A549 (cell line): ENCODE data around the gene PPP1R9B. TPM values are rescaled to one million over a fixed set of nuclear protein-coding genes. Genes with fewer than 3 reads are reported as not detected.

Experiments
- ATAC-seq, 2 experiments: fragments of 200-7000 bp in 1 of 2; fragments of >200 bp in 1 of 2; cut with Nextera tagmentation in 1 of 2; cut with Tn5 transposase in 1 of 2; 3 replicates each; pipeline versions ENCODE4 v1.8.0 to v1.9.1; 2018 to 2020; ENCODE audit warnings: mild to moderate bottlenecking in 1 of 2, moderate library complexity in 1 of 2
- CTCF ChIA-PET: fragments of 300-600 bp; sonication (Branson Sonifier 250); formaldehyde crosslinking; extraction: SDS; loops from one replicate; lab custom pipeline; 2021; ENCODE audit warnings: antibody characterized with exemption, inconsistent platforms; lab: Yijun Ruan, JAX
- POLR2A ChIA-PET: fragments of 350-600 bp; formaldehyde crosslinking; extraction: SDS; loops from one replicate; lab custom pipeline; 2021; ENCODE audit warnings: antibody characterized with exemption, inconsistent platforms; lab: Yijun Ruan, JAX
- DNase-seq, 2 experiments: peaks; one replicate each; pipeline versions ENCODE4 v3.0.0 to v3.0.0-alpha.2; 2011 to 2016; ENCODE audit warnings: low read depth in 1 of 2, low spot score in 1 of 2
- FAIRE-seq: peaks from 2 replicates; lab custom pipeline; 2011; peaks lifted over from hg19 to GRCh38; lab: Jason Lieb, UNC
- H3K27ac ChIP-seq, 2 experiments: fragments of >200 bp; sonication (Bioruptor Twin); formaldehyde crosslinking; 3 replicates each; pipeline ENCODE4 v1.5.1; 2016 to 2017
- H3K4me1 ChIP-seq: fragments of >200 bp; sonication (Bioruptor Twin); formaldehyde crosslinking; 3 replicates; pipeline ENCODE4 v1.6.1; 2016
- H3K4me2 ChIP-seq: fragments of >200 bp; sonication (Bioruptor Twin); formaldehyde crosslinking; 3 replicates; pipeline ENCODE4 v1.6.1; 2016
- H3K4me3 ChIP-seq: fragments of >200 bp; sonication (Bioruptor Twin); formaldehyde crosslinking; 3 replicates; pipeline ENCODE4 v1.5.1; 2016
- H3K9me3 ChIP-seq: fragments of >200 bp; sonication (Bioruptor Twin); formaldehyde crosslinking; 3 replicates; pipeline ENCODE4 v1.6.1; 2016
- FOSL2 ChIP-seq, 2 experiments: fragments of 450-650 bp in 1 of 2; fragments of >200 bp in 1 of 2; sonication (Bioruptor Twin) in 1 of 2; formaldehyde crosslinking; IDR thresholded peaks; 2 replicates each; pipeline versions ENCODE4 v1.5.0 to v1.6.1; 2016 to 2020; ENCODE audit warnings: mild to moderate bottlenecking in 1 of 2, moderate library complexity in 1 of 2
- HEYL ChIP-seq: fragments of 250-450 bp; sonication (Bioruptor Pico); IDR thresholded peaks from 2 replicates; pipeline ENCODE4 v1.8.0; 2021; ENCODE audit warnings: mild to moderate bottlenecking, moderate library complexity
- JUN ChIP-seq, 2 experiments: fragments of >200 bp; sonication (Bioruptor Twin); formaldehyde crosslinking; IDR thresholded peaks; 2 replicates in 1 of 2; 3 replicates in 1 of 2; pipeline ENCODE4 v1.6.1; 2016 to 2017
- JUNB ChIP-seq: fragments of >200 bp; sonication (Bioruptor Twin); formaldehyde crosslinking; IDR thresholded peaks from 2 replicates; pipeline ENCODE4 v1.6.1; 2016
- MAFK ChIP-seq: fragments of 450-650 bp; IDR thresholded peaks from 2 replicates; pipeline ENCODE4 v1.6.1; 2014; ENCODE audit not compliant: partially characterized antibody
- NPAS2 ChIP-seq: fragments of 250-450 bp; sonication (Bioruptor Pico); IDR thresholded peaks from 2 replicates; pipeline ENCODE4 v1.8.0; 2022; ENCODE audit warnings: mild to moderate bottlenecking, moderate library complexity, borderline replicate concordance
- PHF8 ChIP-seq: fragments of 200-600 bp; sonication (generic); IDR thresholded peaks from 2 replicates; pipeline ENCODE4 v1.6.1; 2016; ENCODE audit warnings: low read depth, mild to moderate bottlenecking, antibody characterized with exemption, moderate library complexity, borderline replicate concordance
- RAD21 ChIP-seq, 2 experiments: fragments of >200 bp in 1 of 2; sonication (Bioruptor Twin) in 1 of 2; formaldehyde crosslinking in 1 of 2; IDR thresholded peaks in 1 of 2; conservative IDR thresholded peaks in 1 of 2; 2 replicates in 1 of 2; 3 replicates in 1 of 2; pipeline ENCODE4 v1.6.1; 2012 to 2018; ENCODE audit warnings: inconsistent platforms in 1 of 2
- RCOR1 ChIP-seq: fragments of 150-350 bp; IDR thresholded peaks from 2 replicates; pipeline ENCODE4 v1.6.1; 2014; ENCODE audit warnings: antibody characterized with exemption, low read length, low read depth
- RNF2 ChIP-seq: fragments of 200-600 bp; sonication (generic); IDR thresholded peaks from 2 replicates; pipeline ENCODE4 v1.6.1; 2016; ENCODE audit warnings: low read depth, mild to moderate bottlenecking, antibody characterized with exemption, moderate library complexity, borderline replicate concordance
- SREBF2 ChIP-seq: fragments of 450-650 bp; IDR thresholded peaks from 2 replicates; pipeline ENCODE4 v1.6.1; 2014; ENCODE audit warnings: mild to moderate bottlenecking, moderate library complexity
- ZFP36 ChIP-seq: fragments of 450-650 bp; IDR thresholded peaks from 2 replicates; pipeline ENCODE4 v1.6.1; 2014; ENCODE audit warnings: borderline replicate concordance; ENCODE audit not compliant: partially characterized antibody
- ZSCAN20 ChIP-seq: fragments of 250-450 bp; sonication (Bioruptor Pico); IDR thresholded peaks from 2 replicates; pipeline ENCODE4 v1.8.0; 2022; ENCODE audit warnings: mild to moderate bottlenecking, moderate library complexity
- WGBS: methylation state at CpG from one replicate; pipeline ENCODE4 v1.1.6; 2017; ENCODE audit errors: missing lambda C conversion rate; 5-methylcytosine and 5-hydroxymethylcytosine counted together
- polyA plus RNA-seq, 4 experiments: library from polyadenylated mRNA; depleted of rRNA in 3 of 4; stranded (reverse); fragments of >200 nt; fragmentation: RNase III in 1 of 4; extraction: RNeasy Plus Mini Kit Qiagen cat#74134 plus additional on column Dnase treatment in 1 of 4; gene quantifications; 2 replicates in 3 of 4; 3 replicates in 1 of 4; pipeline ENCODE4 v1.2.3, GENCODE V29; 2011 to 2017
- TF ChIP-seq, protein P1 (sequence below): IDR thresholded peaks from 2 replicates; pipeline ENCODE4 v1.6.1; 2012
- TF ChIP-seq, protein P2 (sequence below): IDR thresholded peaks from 2 replicates; pipeline ENCODE4 v1.6.1; 2012; ENCODE audit warnings: low read depth, borderline replicate concordance
- TF ChIP-seq, protein P3 (sequence below): fragments of 150-350 bp; IDR thresholded peaks from 2 replicates; pipeline ENCODE4 v1.6.1; 2014; ENCODE audit warnings: low read depth, mild to moderate bottlenecking, low read length

The PPP1R9B gene
- polyA plus RNA-seq, 2 of the 4 experiments (the other 2 are of a cell fraction) = 22.0 to 40.6 TPM

DNA sequence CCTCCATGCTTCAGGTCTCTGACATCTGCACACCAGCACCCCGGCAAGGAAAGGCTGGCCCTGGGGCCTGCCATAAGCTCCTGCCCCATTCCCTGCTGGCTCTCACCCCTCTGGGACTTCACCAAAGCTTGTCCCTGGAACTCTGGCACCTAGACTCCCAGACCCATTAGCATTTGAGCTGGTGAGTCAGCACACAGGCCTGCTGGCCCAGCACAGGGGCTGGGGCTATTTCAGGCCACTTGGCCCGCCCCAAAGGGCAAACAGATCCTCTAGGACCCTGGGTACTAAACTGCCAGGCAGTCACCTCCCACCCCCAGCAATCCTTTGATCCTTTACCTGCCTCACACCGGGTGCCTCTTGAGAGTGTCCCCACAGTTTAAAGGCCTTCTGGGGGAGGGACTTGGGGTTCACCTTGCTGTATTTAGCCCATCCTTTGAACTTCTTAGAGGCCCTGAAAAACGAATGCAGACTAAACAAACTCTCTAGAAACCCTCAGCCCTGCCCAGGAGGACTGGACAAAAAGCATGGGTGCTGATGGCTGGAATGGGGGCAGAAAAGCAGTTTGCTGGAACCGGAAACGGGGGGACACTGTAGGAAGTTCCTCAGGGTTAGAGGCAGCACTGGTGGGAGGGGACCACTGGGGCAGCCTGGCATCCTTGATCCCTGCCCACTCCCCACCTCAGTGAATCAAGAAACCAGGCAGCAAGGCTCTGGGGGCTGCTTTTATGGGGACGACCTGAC lies 17.3 kb downstream of the PPP1R9B start:
- ATAC-seq (peak; percentile 21 to 59), FAIRE-seq (peak; percentile 51), DNase-seq (peak in 1 of 2 experiments; percentile 67)
- peak overlapping the region; percentile 54 for H3K4me2 ChIP-seq
- no peaks in the 10 kb centered on the region for H3K9me3 ChIP-seq
- peaks cover 61% of the 10 kb centered on the region for H3K4me1 ChIP-seq
- peak overlapping the region; percentile 32 to 66; a peak in 5 of 6 replicates for H3K27ac ChIP-seq
- WGBS = 52% methylated on average over 7 of the region's 7 CpGs
- TF ChIP-seq MAFK = peak; percentile 24
- TF ChIP-seq, protein P1, sequence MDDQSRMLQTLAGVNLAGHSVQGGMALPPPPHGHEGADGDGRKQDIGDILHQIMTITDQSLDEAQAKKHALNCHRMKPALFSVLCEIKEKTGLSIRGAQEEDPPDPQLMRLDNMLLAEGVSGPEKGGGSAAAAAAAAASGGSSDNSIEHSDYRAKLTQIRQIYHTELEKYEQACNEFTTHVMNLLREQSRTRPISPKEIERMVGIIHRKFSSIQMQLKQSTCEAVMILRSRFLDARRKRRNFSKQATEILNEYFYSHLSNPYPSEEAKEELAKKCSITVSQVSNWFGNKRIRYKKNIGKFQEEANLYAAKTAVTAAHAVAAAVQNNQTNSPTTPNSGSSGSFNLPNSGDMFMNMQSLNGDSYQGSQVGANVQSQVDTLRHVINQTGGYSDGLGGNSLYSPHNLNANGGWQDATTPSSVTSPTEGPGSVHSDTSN = 0 out of 2 replicates have a peak, but pooled peaks have one; percentile 5
- TF ChIP-seq JUNB = no peak
- TF ChIP-seq FOSL2 (IDR thresholded peaks at IDR 0.05) = no peak
- peak; percentile 46; the same call in 1 of the 2 replicates for TF ChIP-seq FOSL2 (CRISPR knock-in tag; IDR thresholded peaks at IDR 0.05)
- no peak for TF ChIP-seq HEYL
- POLR2A ChIA-PET = no interaction called here
- H3K4me3 ChIP-seq = no peak overlapping the region
- CTCF ChIA-PET = interaction anchor here (0.9 to 60.2 kb wide), 7 partner anchors 28 to 165 kb away, joined by 3 to 1356 read pairs (median 5); partner anchors contain the start of genes COL1A1 and PDK2

DNA sequence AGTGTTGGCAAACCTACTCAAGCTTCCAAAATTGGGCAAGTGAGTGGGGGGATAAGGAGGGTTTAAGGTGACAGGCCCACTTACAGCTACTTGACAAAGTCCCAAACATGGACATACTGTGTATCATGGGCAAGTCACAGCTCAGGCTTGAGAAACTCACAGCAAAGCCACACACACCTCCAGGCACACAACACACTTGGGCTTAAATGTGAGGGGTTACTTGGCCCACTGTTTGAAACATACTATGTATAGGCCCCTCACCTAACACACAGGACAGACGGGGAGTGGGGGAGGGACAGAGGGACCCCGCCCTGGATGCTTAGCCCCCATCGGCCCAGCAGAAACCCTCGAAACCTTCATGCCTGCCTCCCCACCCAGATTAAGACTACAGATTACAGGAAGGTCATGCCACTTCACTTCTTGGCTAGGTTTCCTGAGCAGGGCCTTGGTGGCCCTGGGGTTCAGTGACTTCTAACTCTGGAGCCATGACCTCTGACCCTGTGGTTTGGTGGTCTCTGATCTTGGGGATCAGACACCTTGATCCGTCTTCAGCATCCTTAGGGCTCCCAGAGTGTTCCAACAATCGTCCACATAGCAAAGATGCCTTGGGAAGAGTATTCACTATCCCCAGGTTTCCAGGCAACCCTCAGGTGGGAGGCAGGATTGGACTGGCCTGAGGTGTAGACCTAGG lies 18.2 kb downstream of the PPP1R9B start:
- TF ChIP-seq RNF2 (no peak), NPAS2 (CRISPR knock-in tag) (no peak), RCOR1 (no peak), SREBF2 (no peak), ZFP36 (no peak), RAD21 (conservative IDR thresholded peaks at IDR 0.05 in 1 of 2, IDR thresholded peaks at IDR 0.05 in 1 of 2) (no peak), PHF8 (no peak), JUN (IDR thresholded peaks at IDR 0.05) (no peak), ZSCAN20 (no peak)
- TF ChIP-seq, protein P2, sequence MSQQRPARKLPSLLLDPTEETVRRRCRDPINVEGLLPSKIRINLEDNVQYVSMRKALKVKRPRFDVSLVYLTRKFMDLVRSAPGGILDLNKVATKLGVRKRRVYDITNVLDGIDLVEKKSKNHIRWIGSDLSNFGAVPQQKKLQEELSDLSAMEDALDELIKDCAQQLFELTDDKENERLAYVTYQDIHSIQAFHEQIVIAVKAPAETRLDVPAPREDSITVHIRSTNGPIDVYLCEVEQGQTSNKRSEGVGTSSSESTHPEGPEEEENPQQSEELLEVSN = no peak
- TF ChIP-seq, protein P1 = no peak
- TF ChIP-seq, protein P3, sequence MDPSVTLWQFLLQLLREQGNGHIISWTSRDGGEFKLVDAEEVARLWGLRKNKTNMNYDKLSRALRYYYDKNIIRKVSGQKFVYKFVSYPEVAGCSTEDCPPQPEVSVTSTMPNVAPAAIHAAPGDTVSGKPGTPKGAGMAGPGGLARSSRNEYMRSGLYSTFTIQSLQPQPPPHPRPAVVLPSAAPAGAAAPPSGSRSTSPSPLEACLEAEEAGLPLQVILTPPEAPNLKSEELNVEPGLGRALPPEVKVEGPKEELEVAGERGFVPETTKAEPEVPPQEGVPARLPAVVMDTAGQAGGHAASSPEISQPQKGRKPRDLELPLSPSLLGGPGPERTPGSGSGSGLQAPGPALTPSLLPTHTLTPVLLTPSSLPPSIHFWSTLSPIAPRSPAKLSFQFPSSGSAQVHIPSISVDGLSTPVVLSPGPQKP = no peak
- TF ChIP-seq, all 56 proteins: peak for 0
- Histone ChIP-seq H3K4me3 (no peak overlapping the region), H3K4me1 (peaks cover 61% of the 10 kb centered on the region), H3K9me3 (no peaks in the 10 kb centered on the region), H3K4me2 (peak overlapping the region; percentile 54; the same call in 2 of the 3 replicates), H3K27ac (peak overlapping the region; percentile 32 to 66; a peak in 3 of 6 replicates)
- DNase-seq (no peak), FAIRE-seq (no peak), ATAC-seq (peak in 1 of 2 experiments; percentile 5; a peak in 2 of 6 replicates)
- 81% methylated on average over 6 of the region's 6 CpGs for WGBS
- ChIA-PET POLR2A (interaction anchor here (0.6 kb wide), 1 partner anchor 20 kb away, joined by 3 read pairs; no protein-coding TSS in a partner anchor), CTCF (interaction anchor here (0.9 to 60.2 kb wide), 8 partner anchors 8 to 70 kb away, joined by 3 to 1356 read pairs (median 8); partner anchors contain the start of genes COL1A1 and PDK2)
